Measurements from ENCODE around the gene HNRNPL.

GRCh38 chr19:38826856-38827551, 22.8 kb downstream of the HNRNPL start:
- TF ChIP-seq CTCF (IDR thresholded peaks at IDR 0.05): no peak
- TF ChIP-seq POLR2A (IDR thresholded peaks at IDR 0.05): no peak

Data from tibial nerve (tissue), 3 donors.